K562 (cell line): ENCODE results near the gene SPTLC3.

Source experiments
- CTCF ChIP-seq, 3 experiments: IDR thresholded peaks in 2 of 3; conservative IDR thresholded peaks in 1 of 3; 2 replicates each; pipeline ENCODE4 v1.5.1; 2011 to 2012; ENCODE audit warnings: low read length in 3 of 3, mild to moderate bottlenecking in 3 of 3, control low read depth in 2 of 3, improper control_type of control experiment in 1 of 3, inconsistent platforms in 1 of 3, low read depth in 1 of 3, mixed read lengths in 1 of 3, moderate library complexity in 1 of 3; ENCODE audit not compliant: insufficient read depth in 2 of 3
- GABPB1 ChIP-seq: sonication (generic); formaldehyde crosslinking; IDR thresholded peaks from 2 replicates; pipeline ENCODE4 v1.8.0; 2022; ENCODE audit warnings: mild to moderate bottlenecking, missing genetic modification reagents
- RNF2 ChIP-seq: sonication (generic); IDR thresholded peaks from 2 replicates; pipeline ENCODE4 v1.6.1; 2016
- SIN3B ChIP-seq: fragments of 450-650 bp; IDR thresholded peaks from 2 replicates; pipeline ENCODE4 v1.6.1; 2017; ENCODE audit warnings: low read depth, mild to moderate bottlenecking, moderate library complexity
- SMARCC2 ChIP-seq: fragments of 450-650 bp; IDR thresholded peaks from 2 replicates; pipeline ENCODE4 v1.6.1; 2017; ENCODE audit warnings: antibody characterized with exemption, moderate library complexity, mild to moderate bottlenecking, low read depth

- no peak for TF ChIP-seq RNF2
- no peak for TF ChIP-seq GABPB1 (CRISPR knock-in tag)
- TF ChIP-seq CTCF (IDR thresholded peaks at IDR 0.05 in 2 of 3, conservative IDR thresholded peaks at IDR 0.05 in 1 of 3; ENCODE audit: insufficient read depth in 2 of 3, low read depth in 1 of 3, low read length in 3 of 3) = no peak
- TF ChIP-seq SMARCC2 = no peak
- no peak for TF ChIP-seq SIN3B
Measured at GRCh38 chr20:13149371-13150105, 140.8 kb downstream of the SPTLC3 start.
